SJCRH30 (cell line): ENCODE results near the gene ARHGEF19. TPM values are rescaled to one million over a fixed set of nuclear protein-coding genes. Genes with fewer than 3 reads are reported as not detected.
"Not testable (repeated sequence)": the region's sequence is repeated elsewhere in the genome, so short reads cannot be mapped to it uniquely, and the experiment has no call there.

Experiments used
- DNase-seq, 2 experiments: peaks; one replicate each; pipeline ENCODE4 v3.0.0-alpha.2; 2015 to 2020
- H3K27ac ChIP-seq: fragments of 250-450 bp; sonication (Bioruptor Pico); 2 replicates; pipeline ENCODE4 v1.5.1; 2020; ENCODE audit warnings: mild to moderate bottlenecking, moderate library complexity
- H3K27me3 ChIP-seq: fragments of 250-450 bp; sonication (Bioruptor Pico); 2 replicates; pipeline ENCODE4 v1.5.1; 2020; ENCODE audit warnings: mild to moderate bottlenecking, moderate library complexity
- H3K36me3 ChIP-seq: fragments of 250-450 bp; sonication (Bioruptor Pico); 2 replicates; pipeline ENCODE4 v1.5.1; 2020; ENCODE audit warnings: mild to moderate bottlenecking, moderate library complexity
- H3K4me1 ChIP-seq: fragments of 250-450 bp; sonication (Bioruptor Pico); 2 replicates; pipeline ENCODE4 v1.5.1; 2020; ENCODE audit warnings: mild to moderate bottlenecking, moderate library complexity
- H3K4me3 ChIP-seq: fragments of 250-450 bp; sonication (Bioruptor Pico); 2 replicates; pipeline ENCODE4 v1.5.1; 2020; ENCODE audit warnings: mild to moderate bottlenecking, moderate library complexity
- H3K9me3 ChIP-seq: fragments of 250-450 bp; sonication (Bioruptor Pico); replicated peaks from 2 replicates; pipeline ENCODE4 v1.5.1; 2020; ENCODE audit warnings: mild to moderate bottlenecking, moderate library complexity
- total RNA-seq: library from RNA; depleted of rRNA; stranded (reverse); fragments of >200 nt; shearing (Covaris generic); gene quantifications from 2 replicates; pipeline ENCODE4 v1.2.3, GENCODE V29; 2014

ARHGEF19 gene
- total RNA-seq, 1 experiment from 2014 or later: 9.9 TPM

DNA sequence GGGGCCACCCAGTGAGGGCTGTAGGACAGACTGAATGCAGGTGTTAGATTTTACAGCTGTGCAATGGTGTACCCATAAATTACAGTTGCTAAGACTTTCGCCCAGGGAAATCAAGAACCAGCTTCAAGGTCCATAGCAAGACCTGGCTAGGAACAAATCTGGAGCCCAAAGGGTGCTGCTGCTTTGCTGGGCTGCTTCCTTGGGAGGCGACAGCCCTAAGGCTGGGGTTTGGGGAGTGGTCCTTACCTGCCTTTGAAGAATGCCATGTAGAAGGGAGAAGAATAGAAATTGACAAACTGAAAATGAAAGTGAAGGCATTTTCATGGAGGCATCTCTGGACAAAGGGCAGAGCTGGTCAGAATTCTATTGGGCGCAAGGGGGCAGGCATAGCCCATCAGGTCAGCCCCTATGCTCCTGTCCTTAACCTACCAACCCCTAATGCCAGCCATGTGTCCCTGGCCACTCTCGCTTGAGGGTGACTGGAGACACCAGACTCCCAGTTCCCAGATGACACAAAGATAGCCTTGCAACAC lies 7.6 kb upstream of the ARHGEF19 start:
- no peaks in the 10 kb centered on the region for H3K36me3 ChIP-seq
- H3K9me3 ChIP-seq: no peaks in the 10 kb centered on the region
- DNase-seq: no peak
- no peaks in the 10 kb centered on the region for H3K27me3 ChIP-seq
- H3K4me3 ChIP-seq: no peak overlapping the region
- no peak overlapping the region for H3K27ac ChIP-seq
- peaks cover 2% of the 10 kb centered on the region; the same call in 1 of the 2 replicates for H3K4me1 ChIP-seq

DNA sequence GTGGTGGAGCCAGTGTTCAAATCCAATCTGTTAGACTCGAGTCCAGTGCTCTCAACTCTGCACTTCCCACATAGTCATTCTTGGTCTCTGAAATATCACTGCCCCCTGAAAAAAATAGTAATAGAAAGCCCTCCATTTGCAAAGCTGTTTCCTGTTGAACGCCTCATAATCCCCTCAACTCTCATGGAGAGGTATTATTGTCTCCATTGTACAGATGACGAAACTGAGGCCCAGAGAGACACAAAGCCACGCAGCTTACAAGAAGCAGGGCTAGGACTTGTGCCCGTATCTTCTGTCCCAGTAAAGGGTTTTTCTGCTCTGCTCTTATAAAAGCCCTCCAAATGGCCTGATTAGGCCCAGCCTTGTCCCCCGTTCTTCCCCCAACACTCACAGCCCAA lies 6.2 kb upstream of the ARHGEF19 start:
- no peak for DNase-seq
- Histone ChIP-seq H3K36me3 (no peaks in the 10 kb centered on the region), H3K27ac (no peak overlapping the region), H3K27me3 (no peaks in the 10 kb centered on the region), H3K9me3 (no peaks in the 10 kb centered on the region), H3K4me1 (peaks cover 2% of the 10 kb centered on the region; the same call in 1 of the 2 replicates), H3K4me3 (no peak overlapping the region)

DNA sequence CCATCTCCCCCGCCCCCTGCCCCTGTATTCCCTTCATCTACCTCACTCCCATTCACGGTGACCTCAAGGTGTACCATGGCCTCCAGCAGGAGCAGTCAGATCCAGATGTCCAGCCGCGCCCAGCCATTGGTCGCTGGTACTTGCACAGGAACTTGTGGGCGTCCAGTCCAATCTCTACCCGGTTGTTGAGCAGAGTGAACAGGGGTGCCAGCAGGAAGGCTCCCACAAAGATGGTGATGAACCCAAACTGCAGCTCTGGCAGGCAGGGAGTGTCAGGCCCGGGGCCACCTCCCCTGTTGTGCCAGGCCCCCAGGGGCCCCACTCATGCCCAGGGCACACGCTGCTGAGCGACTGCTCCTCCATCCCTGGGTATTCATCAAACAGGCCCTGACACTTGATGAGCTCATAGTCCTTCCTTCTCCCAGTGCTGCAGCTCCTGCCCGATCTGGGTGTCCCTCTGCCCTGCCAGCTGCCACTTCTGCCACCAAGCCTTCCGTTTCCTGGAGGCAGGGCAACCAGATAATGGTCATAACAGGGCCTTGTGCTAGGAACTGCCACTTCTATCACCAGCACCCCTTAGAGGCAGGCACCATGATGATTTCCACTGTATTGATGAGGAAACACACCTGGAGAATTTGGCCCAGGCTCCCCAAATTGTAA lies 5.7 kb upstream of the ARHGEF19 start:
- DNase-seq: no peak
- H3K27ac ChIP-seq: no peak overlapping the region
- no peaks in the 10 kb centered on the region for H3K36me3 ChIP-seq
- H3K4me1 ChIP-seq: peaks cover 2% of the 10 kb centered on the region; the same call in 1 of the 2 replicates
- no peaks in the 10 kb centered on the region; the same call in 1 of the 2 replicates for H3K27me3 ChIP-seq
- no peaks in the 10 kb centered on the region for H3K9me3 ChIP-seq
- H3K4me3 ChIP-seq: no peak overlapping the region

DNA sequence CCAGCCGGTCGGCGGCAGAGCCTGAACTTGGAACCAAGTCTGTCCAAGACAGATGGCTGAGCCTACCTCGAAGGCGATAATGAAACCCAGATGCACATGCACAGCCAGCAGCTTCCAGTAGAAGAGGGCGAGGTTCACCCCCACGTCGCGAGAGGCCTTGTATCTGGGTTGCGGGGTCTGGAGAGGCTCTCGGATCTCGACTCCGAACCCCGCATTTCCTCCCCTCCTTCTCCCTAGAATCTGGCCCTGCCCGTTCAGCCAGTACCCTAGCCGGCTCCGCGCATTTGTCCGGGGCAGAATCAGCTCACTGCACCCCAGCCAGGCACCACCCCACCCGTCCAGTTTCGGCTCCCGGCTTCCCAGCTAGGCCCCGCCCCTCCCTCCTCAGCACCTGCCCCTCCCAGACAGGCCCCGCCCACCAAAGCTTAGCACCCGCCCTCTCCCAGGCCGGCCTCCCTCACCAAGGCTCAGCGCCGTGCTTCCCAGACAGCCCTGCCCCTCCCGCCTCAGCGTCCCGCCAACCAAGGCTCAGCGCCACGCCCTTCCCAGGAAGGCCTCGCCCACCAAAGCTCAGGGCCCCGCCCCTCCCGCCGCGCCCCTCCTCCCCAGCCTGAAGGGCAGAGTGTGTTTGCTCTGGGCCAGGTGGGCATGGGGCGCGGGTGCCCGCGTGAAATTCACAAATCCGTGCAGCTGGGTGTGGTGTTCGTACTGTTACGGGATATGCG lies 4.8 kb upstream of the ARHGEF19 start:
- peak; percentile 98 for DNase-seq
- Histone ChIP-seq H3K4me1 (peaks cover 2% of the 10 kb centered on the region; the same call in 1 of the 2 replicates), H3K27ac (no peak overlapping the region), H3K27me3 (no peaks in the 10 kb centered on the region; the same call in 1 of the 2 replicates), H3K36me3 (no peaks in the 10 kb centered on the region), H3K9me3 (no peaks in the 10 kb centered on the region), H3K4me3 (peak overlapping the region; percentile 40)

DNA sequence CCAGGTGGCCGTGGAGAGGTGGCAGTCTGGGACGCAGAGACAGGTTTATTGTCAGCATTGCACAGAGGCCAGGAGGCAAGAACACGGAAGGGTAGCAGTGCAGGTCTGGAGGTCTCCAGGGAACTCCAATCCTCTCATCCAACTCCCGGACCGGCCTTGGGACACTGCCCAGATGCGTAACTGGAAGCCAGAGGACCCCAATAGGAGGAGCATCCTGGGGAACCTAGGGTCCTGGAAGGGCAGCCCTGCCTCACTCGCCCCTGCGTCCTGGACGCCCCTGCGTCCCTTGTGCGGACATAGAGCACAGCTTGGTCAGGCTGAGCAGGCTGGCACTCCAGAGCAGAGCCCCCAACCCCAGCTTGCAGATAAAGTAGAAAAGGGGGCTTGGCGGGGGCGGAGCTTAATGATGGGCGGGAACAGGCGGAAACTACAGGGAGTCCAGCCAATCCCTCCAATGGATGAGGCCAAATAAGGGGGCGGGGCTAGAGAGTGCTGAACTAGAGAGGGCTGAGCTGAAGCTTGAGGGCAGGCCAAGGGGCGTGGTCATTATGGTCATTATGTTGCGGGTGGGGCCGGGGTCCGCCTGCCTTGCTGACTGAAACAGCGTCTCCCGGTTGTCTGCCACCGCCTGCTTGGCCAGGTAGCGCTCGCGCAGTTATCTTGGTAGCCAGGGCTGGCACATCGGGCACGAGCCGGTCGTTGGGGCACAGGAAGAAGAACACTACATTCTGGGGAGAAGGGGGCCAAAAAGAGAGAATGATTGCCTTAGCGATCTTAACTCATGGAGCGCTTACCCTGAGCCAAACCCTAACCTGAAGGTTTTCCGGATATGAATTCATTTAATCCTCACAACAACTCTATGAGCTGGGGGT lies 3.7 kb upstream of the ARHGEF19 start:
- Histone ChIP-seq H3K4me1 (peaks cover 2% of the 10 kb centered on the region; the same call in 1 of the 2 replicates), H3K27ac (no peak overlapping the region), H3K9me3 (no peaks in the 10 kb centered on the region), H3K4me3 (no peak overlapping the region), H3K27me3 (no peaks in the 10 kb centered on the region; the same call in 1 of the 2 replicates), H3K36me3 (no peaks in the 10 kb centered on the region)
- DNase-seq: peak; percentile 80 to 82

DNA sequence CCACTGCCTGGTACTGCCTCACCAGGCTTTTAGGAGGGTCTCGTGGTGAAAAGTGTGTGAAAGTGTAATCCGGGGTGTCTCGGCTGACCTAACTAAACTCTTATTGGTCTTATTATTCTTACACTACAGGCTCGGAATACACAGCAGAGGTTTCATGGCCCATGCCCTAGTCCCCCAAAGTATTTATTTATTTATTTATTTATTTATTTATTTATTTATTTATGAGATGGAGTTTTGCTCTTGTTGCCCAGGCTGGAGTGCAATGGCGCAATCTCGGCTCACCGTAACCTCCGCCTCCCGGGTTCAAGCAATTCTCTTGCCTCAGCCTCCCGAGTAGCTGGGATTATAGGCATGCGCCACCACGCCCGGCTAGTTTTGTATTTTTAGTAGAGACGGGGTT lies 2.8 kb upstream of the ARHGEF19 start:
- not testable (repeated sequence) for H3K27me3 ChIP-seq, H3K4me3 ChIP-seq, H3K4me1 ChIP-seq, H3K27ac ChIP-seq, H3K9me3 ChIP-seq, DNase-seq, H3K36me3 ChIP-seq

DNA sequence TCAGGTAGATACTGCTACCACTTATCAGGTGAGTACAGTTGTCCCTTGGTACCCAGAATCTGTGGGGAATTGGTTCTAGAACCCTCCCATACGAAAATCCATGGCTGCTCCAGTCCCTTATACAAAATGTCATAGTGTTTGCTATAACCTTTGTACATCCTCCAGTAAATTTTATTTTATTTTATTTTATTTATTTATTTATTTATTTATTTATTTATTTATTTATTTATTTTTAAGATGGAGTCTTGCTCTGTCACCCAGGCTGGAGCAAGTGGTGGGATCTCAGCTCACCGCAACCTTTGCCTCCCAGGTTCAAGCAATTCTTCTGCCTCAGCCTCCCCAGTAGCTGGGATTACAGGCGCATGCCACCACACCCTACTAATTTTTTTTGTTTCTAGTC lies 1.1 kb upstream of the ARHGEF19 start:
- H3K27ac ChIP-seq, H3K4me3 ChIP-seq, DNase-seq, H3K27me3 ChIP-seq, H3K9me3 ChIP-seq, H3K36me3 ChIP-seq: not testable (repeated sequence)
- H3K4me1 ChIP-seq: peaks cover 12% of the 10 kb centered on the region

DNA sequence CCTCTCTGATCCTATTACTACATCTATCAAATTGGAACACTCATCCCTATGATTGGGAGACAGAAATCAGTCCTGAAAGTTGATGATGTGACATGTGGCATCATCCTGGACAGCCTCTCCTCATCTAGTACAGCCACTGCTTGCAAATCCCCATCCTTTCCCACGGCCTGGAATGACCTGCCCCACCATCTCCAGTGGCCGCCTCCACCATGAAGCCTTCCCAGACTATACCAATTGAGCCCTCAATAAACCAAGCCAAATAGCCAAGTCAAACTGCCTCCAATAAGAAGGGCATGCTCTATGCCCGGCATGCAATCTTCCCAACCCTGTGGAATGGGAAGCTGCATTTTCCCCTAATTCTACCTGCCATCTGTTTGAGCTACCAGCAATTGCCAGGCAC lies 561 bp upstream of the ARHGEF19 start:
- Histone ChIP-seq H3K4me1 (peaks cover 12% of the 10 kb centered on the region), H3K27me3 (no peaks in the 10 kb centered on the region; the same call in 1 of the 2 replicates), H3K4me3 (no peak overlapping the region), H3K36me3 (no peaks in the 10 kb centered on the region), H3K9me3 (no peaks in the 10 kb centered on the region), H3K27ac (no peak overlapping the region)
- no peak for DNase-seq

DNA sequence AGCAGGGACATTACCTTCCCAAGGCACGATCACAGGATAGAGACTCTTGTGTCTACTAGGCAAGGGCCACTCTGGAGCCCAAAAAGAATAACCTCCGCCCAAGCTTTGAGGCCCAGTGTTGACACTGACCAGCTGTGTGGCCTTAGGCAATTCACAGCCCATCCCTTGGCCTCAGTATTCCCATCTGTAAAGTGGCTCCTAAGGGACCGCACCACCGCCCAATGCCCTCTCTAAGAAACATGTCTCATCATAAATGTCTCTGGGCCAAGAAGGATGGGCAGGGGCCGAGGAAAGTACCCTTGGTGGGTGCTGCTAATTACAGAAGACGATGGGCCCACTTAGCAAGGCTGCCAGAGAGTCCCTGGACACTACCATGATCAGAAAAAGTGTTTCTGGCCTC lies 628 bp downstream of the ARHGEF19 start:
- H3K4me3 ChIP-seq: no peak overlapping the region
- H3K27me3 ChIP-seq: no peaks in the 10 kb centered on the region; the same call in 1 of the 2 replicates
- H3K36me3 ChIP-seq: no peaks in the 10 kb centered on the region
- no peak overlapping the region for H3K27ac ChIP-seq
- H3K9me3 ChIP-seq: no peaks in the 10 kb centered on the region
- DNase-seq: no peak
- peaks cover 9% of the 10 kb centered on the region for H3K4me1 ChIP-seq

DNA sequence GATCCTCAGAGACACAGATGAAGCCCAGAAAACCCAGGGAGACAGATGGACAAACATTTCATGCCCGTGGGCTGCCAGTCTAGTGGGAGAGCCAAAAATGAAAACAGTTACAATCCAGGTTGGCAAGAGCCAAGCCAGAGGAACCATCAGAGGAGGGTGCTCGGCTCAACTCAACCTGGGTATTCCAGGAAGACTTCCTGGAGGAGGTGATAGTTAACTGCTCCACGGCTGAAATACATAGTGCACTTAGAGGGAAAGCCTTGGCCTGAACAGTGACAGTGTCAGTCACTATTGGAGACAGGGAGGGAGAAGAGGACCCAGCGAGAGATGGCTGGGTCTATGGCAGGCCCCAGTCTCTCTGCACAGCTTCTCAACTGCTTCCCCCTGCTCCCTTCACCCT lies 1.9 kb downstream of the ARHGEF19 start:
- H3K4me1 ChIP-seq: peaks cover 14% of the 10 kb centered on the region
- H3K36me3 ChIP-seq: no peaks in the 10 kb centered on the region
- H3K9me3 ChIP-seq: no peaks in the 10 kb centered on the region
- no peaks in the 10 kb centered on the region; the same call in 1 of the 2 replicates for H3K27me3 ChIP-seq
- no peak overlapping the region for H3K27ac ChIP-seq
- H3K4me3 ChIP-seq: no peak overlapping the region
- DNase-seq: no peak

DNA sequence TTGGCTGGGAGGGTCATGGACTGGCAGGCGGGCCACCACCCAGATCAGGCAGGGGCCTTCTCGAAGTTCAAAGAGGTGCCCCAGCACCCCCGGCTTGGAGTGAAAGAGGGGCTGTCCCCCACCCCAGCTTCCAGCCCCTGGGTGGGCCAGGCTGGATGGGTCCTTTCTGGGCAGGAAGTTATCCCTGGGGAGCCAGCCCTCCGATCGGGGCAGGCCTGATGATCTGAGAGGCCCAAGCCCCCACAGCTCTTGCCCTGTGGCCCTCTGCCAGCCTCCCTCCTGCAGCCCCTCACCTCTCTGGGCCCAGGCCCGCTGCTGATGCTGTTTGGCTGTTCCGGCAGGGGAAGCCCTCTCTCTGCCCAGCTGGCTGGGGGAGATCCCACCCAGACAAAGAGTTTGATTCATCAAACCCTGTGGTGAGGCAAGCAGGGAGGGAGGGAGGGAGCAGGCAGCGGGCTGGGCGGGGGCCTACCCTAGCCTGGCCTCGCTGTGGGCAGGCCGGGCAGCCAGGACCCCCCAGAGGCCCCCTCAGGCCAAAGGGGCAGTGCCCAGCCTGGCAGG lies 2.5 kb downstream of the ARHGEF19 start:
- Histone ChIP-seq H3K9me3 (no peaks in the 10 kb centered on the region), H3K4me1 (peaks cover 14% of the 10 kb centered on the region), H3K36me3 (no peaks in the 10 kb centered on the region), H3K27ac (no peak overlapping the region), H3K27me3 (no peaks in the 10 kb centered on the region; the same call in 1 of the 2 replicates), H3K4me3 (peak overlapping the region; percentile 13; the same call in 1 of the 2 replicates)
- peak; percentile 58 to 72 for DNase-seq

DNA sequence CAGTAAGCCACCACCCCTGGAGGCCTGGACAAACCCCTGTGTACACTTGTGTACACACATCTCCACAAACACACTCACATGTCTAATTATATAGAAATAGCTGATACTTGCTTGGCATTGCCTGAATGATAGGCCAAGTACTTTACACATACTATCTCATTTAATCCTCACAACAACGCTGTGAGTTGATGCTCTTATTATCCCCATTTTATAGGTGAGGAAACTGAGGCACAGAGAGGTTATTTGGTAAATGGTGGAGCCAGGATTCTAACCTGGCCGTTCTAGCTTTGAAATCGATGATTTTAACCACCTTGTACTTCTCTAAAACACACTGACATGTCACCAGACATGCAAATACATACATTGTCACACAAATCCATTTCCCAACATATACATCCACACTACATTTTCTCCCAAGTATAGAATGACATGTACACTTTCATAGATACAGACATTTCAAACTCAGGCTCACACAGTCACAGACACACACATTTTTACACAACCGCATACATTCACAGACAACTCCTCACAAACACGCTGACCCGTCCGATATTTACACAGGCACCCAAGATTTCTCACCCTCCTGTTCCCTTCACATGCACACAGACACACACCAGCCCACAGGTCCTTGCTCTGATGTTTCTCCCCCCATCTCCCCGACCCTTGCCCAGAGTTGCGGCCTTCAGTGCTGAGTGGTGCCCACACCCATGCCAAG lies 3.2 kb downstream of the ARHGEF19 start:
- no peak for DNase-seq
- Histone ChIP-seq H3K4me3 (peak overlapping the region; percentile 13; the same call in 1 of the 2 replicates), H3K27me3 (no peaks in the 10 kb centered on the region; the same call in 1 of the 2 replicates), H3K27ac (no peak overlapping the region), H3K4me1 (peaks cover 14% of the 10 kb centered on the region), H3K36me3 (no peaks in the 10 kb centered on the region), H3K9me3 (no peaks in the 10 kb centered on the region)

DNA sequence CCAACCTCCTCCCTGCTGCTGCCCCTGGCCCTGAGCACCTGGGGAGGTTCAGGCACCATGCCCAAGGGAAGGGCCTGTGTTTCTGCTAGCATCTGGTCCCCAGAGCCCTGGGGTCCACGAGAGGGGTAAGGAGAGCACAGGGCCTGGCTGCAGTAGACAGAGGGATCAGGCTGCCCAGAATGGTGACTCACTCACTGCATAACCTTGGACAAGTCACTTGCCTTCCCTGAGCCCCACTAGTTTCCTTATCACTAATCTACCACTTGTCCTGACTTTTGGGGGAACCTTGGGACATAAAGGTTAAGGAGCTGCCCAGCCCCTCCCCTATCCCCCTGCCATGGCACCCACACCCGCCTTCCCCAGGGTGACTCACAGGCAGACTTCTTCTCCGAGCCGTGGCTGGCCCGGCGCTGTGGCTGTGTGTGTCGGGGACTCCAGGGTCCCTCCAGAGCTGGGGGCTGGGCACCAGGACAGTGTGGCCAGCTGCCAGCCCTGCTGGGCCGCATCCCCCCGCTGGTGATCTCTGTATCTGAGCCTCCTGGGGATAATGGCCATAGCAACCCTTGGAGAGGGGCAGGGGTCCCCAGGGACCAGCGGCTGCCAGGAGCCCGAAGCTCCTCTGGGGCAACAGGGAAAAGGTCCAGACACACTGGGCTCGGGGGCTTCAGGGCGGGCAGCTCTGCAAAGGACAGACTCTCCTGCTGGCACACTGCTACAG lies 4.0 kb downstream of the ARHGEF19 start:
- no peaks in the 10 kb centered on the region for H3K36me3 ChIP-seq
- H3K4me1 ChIP-seq: peaks cover 14% of the 10 kb centered on the region
- no peak overlapping the region for H3K4me3 ChIP-seq
- no peak for DNase-seq
- H3K27ac ChIP-seq: no peak overlapping the region
- H3K27me3 ChIP-seq: no peaks in the 10 kb centered on the region; the same call in 1 of the 2 replicates
- H3K9me3 ChIP-seq: no peaks in the 10 kb centered on the region
